ENCODE results near the gene HSDL2.
"Not testable (repeated sequence)": the region's sequence is repeated elsewhere in the genome, so short reads cannot be mapped to it uniquely, and the experiment has no call there.

Gene HSDL2

GRCh38 chr9:112500842-112501241 lies 120.9 kb downstream of the HSDL2 start:
- DNase-seq (ENCODE audit: insufficient read length, low spot score) (no peak), FAIRE-seq (no peak)
- no peak for TF ChIP-seq POLR2A (IDR thresholded peaks at IDR 0.05; ENCODE audit: low read depth, low read length)

GRCh38 chr9:112501287-112501686 lies 121.4 kb downstream of the HSDL2 start:
- TF ChIP-seq POLR2A (IDR thresholded peaks at IDR 0.05; ENCODE audit: low read depth, low read length): no peak
- FAIRE-seq (no peak), DNase-seq (ENCODE audit: insufficient read length, low spot score) (no peak)

GRCh38 chr9:112502175-112502946 lies 122.5 kb downstream of the HSDL2 start:
- DNase-seq (ENCODE audit: insufficient read length, low spot score): no peak
- FAIRE-seq: no peak
- no peak for TF ChIP-seq POLR2A (IDR thresholded peaks at IDR 0.05; ENCODE audit: low read depth, low read length)

GRCh38 chr9:112503170-112503569 lies 123.3 kb downstream of the HSDL2 start:
- DNase-seq (ENCODE audit: insufficient read length, low spot score) (no peak), FAIRE-seq (no peak)
- no peak for TF ChIP-seq POLR2A (IDR thresholded peaks at IDR 0.05; ENCODE audit: low read depth, low read length)

GRCh38 chr9:112505086-112505485 lies 125.2 kb downstream of the HSDL2 start:
- no peak for FAIRE-seq
- no peak for TF ChIP-seq POLR2A (IDR thresholded peaks at IDR 0.05; ENCODE audit: low read depth, low read length)
- no peak for DNase-seq (ENCODE audit: insufficient read length, low spot score)

- TF ChIP-seq POLR2A (IDR thresholded peaks at IDR 0.05; ENCODE audit: low read depth, low read length): no peak
- DNase-seq (ENCODE audit: insufficient read length, low spot score) (no peak), FAIRE-seq (no peak)
Measured at GRCh38 chr9:112505607-112506006, 125.7 kb downstream of the HSDL2 start.

- no peak for TF ChIP-seq POLR2A (IDR thresholded peaks at IDR 0.05; ENCODE audit: low read depth, low read length)
- FAIRE-seq (peak; percentile 41), DNase-seq (ENCODE audit: insufficient read length, low spot score) (no peak)
Measured at GRCh38 chr9:112506571-112506970, 126.7 kb downstream of the HSDL2 start.

- FAIRE-seq: peak; percentile 30
- DNase-seq (ENCODE audit: insufficient read length, low spot score): no peak
- no peak for TF ChIP-seq POLR2A (IDR thresholded peaks at IDR 0.05; ENCODE audit: low read depth, low read length)
Measured at GRCh38 chr9:112507001-112507680, 127.2 kb downstream of the HSDL2 start.

GRCh38 chr9:112508377-112508776 lies 128.5 kb downstream of the HSDL2 start:
- DNase-seq (ENCODE audit: insufficient read length, low spot score): no peak
- FAIRE-seq: peak; percentile 23
- no peak for TF ChIP-seq POLR2A (IDR thresholded peaks at IDR 0.05; ENCODE audit: low read depth, low read length)

- DNase-seq (ENCODE audit: insufficient read length, low spot score); FAIRE-seq: not testable (repeated sequence)
Measured at GRCh38 chr9:112512377-112512776, 132.5 kb downstream of the HSDL2 start.

- no peak for DNase-seq (ENCODE audit: insufficient read length, low spot score)
- TF ChIP-seq POLR2A (IDR thresholded peaks at IDR 0.05; ENCODE audit: low read depth, low read length): no peak
- peak; percentile 89 for FAIRE-seq
Measured at GRCh38 chr9:112516769-112517168, 136.9 kb downstream of the HSDL2 start.

- no peak for FAIRE-seq
- no peak for TF ChIP-seq POLR2A (IDR thresholded peaks at IDR 0.05; ENCODE audit: low read depth, low read length)
- DNase-seq (ENCODE audit: insufficient read length, low spot score): no peak
Measured at GRCh38 chr9:112520069-112520468, 140.2 kb downstream of the HSDL2 start.

- DNase-seq (ENCODE audit: insufficient read length, low spot score) (no peak), FAIRE-seq (no peak)
- no peak for TF ChIP-seq POLR2A (IDR thresholded peaks at IDR 0.05; ENCODE audit: low read depth, low read length)
Measured at GRCh38 chr9:112520656-112521055, 140.7 kb downstream of the HSDL2 start.

Data from H54 (cell line).